Endothelial cell of umbilical vein (primary cell): ENCODE data around the gene ACSL6. TPM values are rescaled to one million over a fixed set of nuclear protein-coding genes. Genes with fewer than 3 reads are reported as not detected.

Experiments
- BruUV-seq: library from RNA; stranded (reverse); fragments of 400-500 nt; replicated peaks from 2 replicates; lab custom pipeline; 2021; lab: Mats Ljungman, UMichigan
- CTCF ChIA-PET: fragments of 300-600, 350-600 bp; sonication (Branson Sonifier 250); formaldehyde crosslinking; loops from one replicate; lab custom pipeline; 2021; ENCODE audit warnings: antibody characterized with exemption, inconsistent platforms; lab: Charles Lee
- POLR2A ChIA-PET: fragments of 300-600, 350-600 bp; sonication (Branson Sonifier 250); formaldehyde crosslinking; loops from one replicate; lab custom pipeline; 2021; ENCODE audit warnings: antibody characterized with exemption, inconsistent platforms; lab: Charles Lee
- DNase-seq: peaks from one replicate; pipeline ENCODE4 v3.0.0-alpha.2; 2011; ENCODE audit warnings: low read depth, low spot score
- FAIRE-seq: peaks from 2 replicates; lab custom pipeline; 2011; peaks lifted over from hg19 to GRCh38; lab: Jason Lieb, UNC
- H2AFZ ChIP-seq: 2 replicates; pipeline ENCODE4 v1.6.0; 2012; ENCODE audit warnings: low read depth, low read length, control low read depth, inconsistent platforms
- H3K27ac ChIP-seq: 2 replicates; pipeline ENCODE4 v1.5.1; 2011; ENCODE audit warnings: low read depth, mild to moderate bottlenecking, control low read depth, low read length, moderate library complexity; ENCODE audit not compliant: insufficient read depth
- H3K27me3 ChIP-seq, 2 experiments: 2 replicates each; pipeline versions ENCODE4 v1.6.0 to v1.6.1; 2011; ENCODE audit warnings: low read length in 2 of 2, mixed read lengths in 1 of 2; ENCODE audit not compliant: control insufficient read depth in 2 of 2, insufficient read depth in 2 of 2
- H3K36me3 ChIP-seq, 2 experiments: 2 replicates in 1 of 2; 3 replicates in 1 of 2; pipeline ENCODE4 v1.5.1; 2011; ENCODE audit warnings: low read length in 2 of 2, mild to moderate bottlenecking in 1 of 2, moderate library complexity in 1 of 2; ENCODE audit not compliant: control insufficient read depth in 2 of 2, insufficient read depth in 2 of 2; ENCODE audit errors: extremely low read depth in 1 of 2
- H3K4me1 ChIP-seq: 3 replicates; pipeline ENCODE4 v1.5.1; 2011; ENCODE audit warnings: mild to moderate bottlenecking, low read length; ENCODE audit not compliant: control insufficient read depth, insufficient read depth; ENCODE audit errors: extremely low read depth
- H3K4me2 ChIP-seq: 2 replicates; pipeline ENCODE4 v1.6.1; 2011; ENCODE audit warnings: low read length, control low read depth, mixed read lengths; ENCODE audit not compliant: insufficient read depth
- H3K4me3 ChIP-seq, 3 experiments: fragments of 200-600 bp in 1 of 3; sonication (generic), shearing (Covaris generic) in 1 of 3; replicated peaks in 1 of 3; 2 replicates each; pipeline ENCODE4 v1.5.1; 2011 to 2016; ENCODE audit warnings: control low read depth in 3 of 3, low read length in 3 of 3, mild to moderate bottlenecking in 2 of 3, inconsistent platforms in 1 of 3, low read depth in 1 of 3, moderate library complexity in 1 of 3; ENCODE audit not compliant: insufficient read depth in 1 of 3
- H3K79me2 ChIP-seq: 2 replicates; pipeline ENCODE4 v1.6.0; 2012; ENCODE audit warnings: low read length, inconsistent platforms; ENCODE audit not compliant: control insufficient read depth, insufficient read depth
- H3K9ac ChIP-seq: replicated peaks from 2 replicates; pipeline ENCODE3; 2011; ENCODE audit warnings: low read length, control low read depth; ENCODE audit not compliant: insufficient read depth; ENCODE audit errors: extremely low read depth
- H3K9me1 ChIP-seq: replicated peaks from 3 replicates; pipeline ENCODE4 v1.6.0; 2011; ENCODE audit warnings: mild to moderate bottlenecking, low read length; ENCODE audit not compliant: control insufficient read depth, insufficient read depth; ENCODE audit errors: extremely low read depth
- H3K9me3 ChIP-seq: replicated peaks from 2 replicates; pipeline ENCODE4 v1.5.1; 2012; ENCODE audit warnings: low read length, inconsistent platforms; ENCODE audit not compliant: control insufficient read depth, insufficient read depth
- H4K20me1 ChIP-seq: replicated peaks from 2 replicates; pipeline ENCODE3; 2011; ENCODE audit warnings: mild to moderate bottlenecking, low read length; ENCODE audit not compliant: control insufficient read depth, insufficient read depth; ENCODE audit errors: extremely low read depth
- CTCF ChIP-seq, 2 donors: IDR thresholded peaks; 1 replicate in 1 of 2; 2 replicates in 1 of 2; pipeline ENCODE4 v1.5.1; 2011; ENCODE audit warnings: low read length in 2 of 2, mild to moderate bottlenecking in 2 of 2, moderate library complexity in 2 of 2, control low read depth in 1 of 2, inconsistent platforms in 1 of 2, low read depth in 1 of 2; ENCODE audit not compliant: insufficient read depth in 1 of 2; ENCODE audit errors: extremely low read depth in 1 of 2
- EZH2 ChIP-seq: IDR thresholded peaks from 2 replicates; pipeline ENCODE4 v1.6.1; 2012; ENCODE audit warnings: borderline replicate concordance, low read depth, mild to moderate bottlenecking, moderate library complexity, low read length, inconsistent platforms; ENCODE audit not compliant: severe bottlenecking
- POLR2AphosphoS5 ChIP-seq: IDR thresholded peaks from 2 replicates; pipeline ENCODE4 v1.6.1; 2012; ENCODE audit warnings: low read depth, mild to moderate bottlenecking, control low read depth, low read length, moderate library complexity; ENCODE audit not compliant: insufficient read depth
- dilution Hi-C: fragments of 300-500 bp; cut with MboI; formaldehyde crosslinking; loops from one replicate; pipeline ENCODE4 v1.15.0; 2019; ENCODE audit warnings: low sequenced_read_pairs; ENCODE audit not compliant: extremely low pct_ligation_motif_present
- intact Hi-C: fragments of 100-400 bp; cut with micrococcal nuclease; formaldehyde crosslinking; loops from one replicate; pipeline ENCODE4 v1.10.0; 2022
- polyA plus RNA-seq, 4 experiments: library from polyadenylated mRNA; depleted of rRNA in 3 of 4; stranded (reverse) in 3 of 4; unstranded in 1 of 4; fragments of >200 nt; gene quantifications; 2 replicates each; pipeline versions ENCODE4 v1.2.1 to v1.2.3, GENCODE V29; 2011 to 2012; ENCODE audit warnings: missing spikeins in 1 of 4
- total RNA-seq: library from RNA; stranded (reverse); gene quantifications from 2 replicates; pipeline ENCODE4 v1.2.3, GENCODE V29; 2021

Gene ACSL6
- total and polyA plus RNA-seq, 2 donors (not counting 3 experiments of a cell fraction or from before 2014, with no cell fraction given), result not detected

GRCh38 chr5:132003982-132004381 lies 7.5 kb downstream of the ACSL6 start:
- no peak overlapping the region for H3K4me2 ChIP-seq
- no peak for TF ChIP-seq EZH2
- ChIA-PET POLR2A (no interaction called here), CTCF (interaction anchor here (3.9 kb wide), 1 partner anchor 414 kb away, joined by 16 read pairs; no protein-coding TSS in a partner anchor)
- no peaks in the 10 kb centered on the region for H3K4me1 ChIP-seq
- DNase-seq, result no peak
- H2AFZ ChIP-seq, result no peak overlapping the region
- FAIRE-seq, result no peak
- no peaks in the 10 kb centered on the region for H3K9me1 ChIP-seq
- H3K36me3 ChIP-seq, result no peaks in the 10 kb centered on the region
- no peaks in the 10 kb centered on the region for H4K20me1 ChIP-seq
- BruUV-seq, result no TSS peak
- intact Hi-C loops (no loop called here), dilution Hi-C loops (loop anchor here (25.0 kb wide), 1 partner anchor 417 kb away; no protein-coding TSS in a partner anchor)
- no peaks in the 10 kb centered on the region for H3K9me3 ChIP-seq
- no peaks in the 10 kb centered on the region for H3K27me3 ChIP-seq
- no peak overlapping the region for H3K27ac ChIP-seq
- no peak overlapping the region for H3K4me3 ChIP-seq
- H3K79me2 ChIP-seq, result no peaks in the 10 kb centered on the region
- no peak overlapping the region for H3K9ac ChIP-seq

DNA sequence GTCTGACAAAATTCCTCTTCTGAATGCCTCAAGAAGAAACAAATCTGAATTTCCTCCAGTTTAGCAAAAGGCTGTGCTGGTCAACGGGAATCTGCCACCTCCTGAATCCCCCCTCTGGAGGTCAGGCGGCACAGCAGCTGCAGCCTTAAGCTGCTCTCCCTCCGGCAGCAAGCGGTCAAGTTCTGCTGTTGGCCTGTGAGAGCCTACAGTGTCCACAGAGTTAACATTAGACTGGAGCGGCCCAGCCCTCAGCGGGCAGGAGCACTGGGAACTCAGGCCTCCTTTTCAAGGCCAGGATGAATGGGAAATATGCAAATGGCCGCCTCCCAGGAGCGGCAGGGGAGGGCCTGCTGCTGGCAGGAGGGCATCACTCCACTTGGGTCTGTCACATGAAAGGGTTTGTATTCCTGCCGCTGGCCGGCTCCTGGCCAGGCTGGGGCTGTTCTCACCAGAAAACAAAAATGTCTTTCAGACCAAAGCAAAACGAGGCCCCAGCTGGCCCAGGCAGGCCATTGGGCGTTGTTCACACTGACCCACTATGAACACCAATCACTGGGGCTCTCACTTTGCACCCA lies 8.2 kb downstream of the ACSL6 start:
- Histone ChIP-seq H3K9me1 (no peaks in the 10 kb centered on the region), H3K9ac (no peak overlapping the region), H3K4me1 (no peaks in the 10 kb centered on the region), H3K27ac (no peak overlapping the region), H2AFZ (no peak overlapping the region), H3K36me3 (no peaks in the 10 kb centered on the region), H3K79me2 (no peaks in the 10 kb centered on the region), H4K20me1 (no peaks in the 10 kb centered on the region), H3K4me2 (no peak overlapping the region), H3K27me3 (no peaks in the 10 kb centered on the region), H3K4me3 (no peak overlapping the region), H3K9me3 (no peaks in the 10 kb centered on the region)
- dilution Hi-C loops (loop anchor here (25.0 kb wide), 1 partner anchor 416 kb away; no protein-coding TSS in a partner anchor), intact Hi-C loops (no loop called here)
- ChIA-PET CTCF (interaction anchor here (1.0 to 3.9 kb wide), 3 partner anchors 414 to 580 kb away, joined by 3 to 16 read pairs (median 3); no protein-coding TSS in a partner anchor), POLR2A (interaction anchor here (0.6 kb wide), 1 partner anchor 22 kb away, joined by 5 read pairs; no protein-coding TSS in a partner anchor)
- no peak for DNase-seq
- no peak for FAIRE-seq
- TF ChIP-seq POLR2AphosphoS5 (no peak), CTCF (IDR thresholded peaks at IDR 0.05; ENCODE audit: extremely low read depth in 1 of 2, insufficient read depth in 1 of 2, low read depth in 1 of 2, low read length in 2 of 2) (peak in 1 of 2 donors; percentile 2)
- no TSS peak for BruUV-seq
